CMK (cell line): ENCODE measurements around the gene WDR53.
A peak's percentile ranks its signal among the peaks of the same experiment; 100 is the strongest.
"Not testable (repeated sequence)": the region's sequence is repeated elsewhere in the genome, so short reads cannot be mapped to it uniquely, and the experiment has no call there.

ENCODE experiments used
- DNase-seq: peaks from one replicate; pipeline ENCODE4 v3.0.0-alpha.2; 2010; ENCODE audit warnings: low read depth

The WDR53 gene

DNA sequence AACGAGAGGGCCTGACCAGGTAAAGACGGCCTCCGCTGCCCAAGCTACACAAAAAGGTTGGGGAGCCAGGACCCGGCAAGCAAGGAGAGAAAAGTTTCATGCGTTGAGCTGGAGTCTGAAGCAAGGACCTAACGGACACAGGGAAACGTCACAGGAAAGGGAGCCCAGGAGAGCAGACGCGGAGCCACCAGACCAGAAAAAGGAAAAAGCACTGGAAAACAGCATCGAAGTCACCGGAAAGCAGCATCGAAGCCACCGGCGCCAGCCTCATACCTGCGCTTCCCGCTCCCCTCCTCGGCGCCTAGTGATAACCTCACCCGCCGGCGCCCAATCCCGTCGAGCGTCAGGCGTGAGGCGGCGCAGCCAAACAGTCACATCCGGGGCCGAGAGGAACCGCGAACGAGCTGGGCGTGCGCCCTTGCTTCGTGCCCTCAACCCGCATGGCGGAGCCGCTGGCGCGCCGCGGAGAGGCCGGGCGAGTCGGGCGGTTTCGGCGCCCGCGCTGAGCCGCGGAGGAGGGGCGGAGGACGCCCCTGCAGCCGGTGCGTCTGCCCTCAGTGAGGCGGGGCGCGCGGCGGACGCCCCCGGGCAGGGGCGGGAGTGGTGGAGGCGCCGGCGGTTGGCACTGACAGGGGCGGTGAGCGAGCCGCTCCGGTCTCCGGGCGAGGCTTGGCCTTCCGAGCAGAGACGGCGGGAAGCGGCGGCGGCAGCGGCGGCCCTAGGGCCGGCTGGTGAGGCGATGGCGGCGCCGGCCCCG lies at the start of gene WDR53, which contains the start of gene FBXO45:
Gene WDR53, minus strand, starts transcription at position 309 of the 757 bp plus-strand sequence. CDS start 7,079 bp downstream, outside the sequence.
Gene FBXO45, plus strand, starts transcription at position 415 of the 757 bp plus-strand sequence. Its CDS starts 325 bp downstream, at position 740.
- DNase-seq = peak; percentile 76

DNA sequence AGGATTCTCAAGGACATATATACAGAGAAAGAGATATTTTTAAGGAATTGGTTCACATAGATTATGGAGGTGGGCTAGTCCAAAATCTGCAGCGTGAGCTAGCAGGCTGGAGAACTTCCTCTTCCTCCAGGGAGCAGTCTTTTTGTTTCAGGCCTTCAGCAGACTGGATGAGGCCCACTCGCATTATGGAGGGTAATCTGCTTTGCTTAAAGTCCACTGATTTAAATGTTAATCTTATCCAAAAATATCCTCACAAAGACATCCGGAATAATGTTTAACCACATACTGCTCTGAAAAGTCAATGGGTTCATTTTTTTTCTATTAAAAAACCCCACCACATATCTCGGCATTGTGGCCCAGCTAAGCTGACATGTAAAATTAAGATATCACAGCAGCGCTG lies 48.9 kb upstream of the WDR53 start:
- DNase-seq = peak; percentile 74

DNA sequence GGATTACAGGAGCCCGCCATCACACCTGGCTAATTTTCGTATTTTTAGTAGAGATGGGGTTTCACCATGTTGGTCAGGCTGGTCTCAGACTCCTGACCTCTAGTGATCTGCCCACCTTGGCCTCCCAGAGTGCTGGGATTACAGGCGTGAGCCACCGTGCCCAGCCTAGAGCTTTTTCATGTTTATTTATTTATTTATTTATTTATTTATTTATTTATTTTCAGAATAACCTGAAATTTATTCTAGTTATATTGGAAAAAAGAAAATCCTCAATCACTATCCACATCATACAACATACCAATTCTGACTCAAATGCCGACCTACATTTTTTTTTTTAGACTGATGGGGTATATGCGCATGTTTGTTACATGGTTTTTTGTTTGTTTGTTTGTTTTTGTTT lies 46.9 kb upstream of the WDR53 start:
- not testable (repeated sequence) for DNase-seq

DNA sequence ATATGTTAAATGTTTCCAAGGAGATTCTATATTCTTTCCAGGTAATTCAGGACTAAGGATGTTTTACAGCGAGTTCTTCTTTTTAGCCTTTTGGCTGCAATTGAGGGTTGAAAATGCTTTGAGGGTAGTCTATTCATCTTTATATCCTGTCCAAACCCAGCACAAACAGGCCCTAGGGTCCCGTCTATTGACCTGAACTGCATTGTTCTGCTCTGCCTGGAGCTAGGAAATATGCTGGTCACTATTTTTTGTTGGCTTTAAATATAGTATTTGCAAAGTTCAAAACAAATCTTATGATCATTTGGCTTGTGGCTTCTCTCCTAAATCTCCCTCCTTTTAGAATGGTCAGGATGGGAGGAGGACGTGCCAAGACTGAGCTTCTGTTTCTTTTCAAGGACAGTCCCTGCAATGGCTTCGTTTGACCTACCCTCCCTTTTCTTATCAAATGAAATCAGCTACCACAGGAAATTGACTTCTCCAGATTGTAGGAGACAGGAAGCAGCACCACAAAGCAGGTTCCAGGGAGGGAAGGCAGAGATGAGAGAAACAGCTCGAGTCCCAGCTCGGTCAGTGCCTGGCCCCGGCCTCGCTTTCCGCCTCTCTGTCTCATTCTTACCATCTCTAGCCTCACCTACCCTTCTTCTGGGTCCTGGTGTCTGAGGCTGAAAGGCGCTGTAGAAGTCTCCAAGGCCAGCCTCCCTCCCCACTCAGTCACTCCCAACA lies 43.6 kb upstream of the WDR53 start:
- DNase-seq = no peak

DNA sequence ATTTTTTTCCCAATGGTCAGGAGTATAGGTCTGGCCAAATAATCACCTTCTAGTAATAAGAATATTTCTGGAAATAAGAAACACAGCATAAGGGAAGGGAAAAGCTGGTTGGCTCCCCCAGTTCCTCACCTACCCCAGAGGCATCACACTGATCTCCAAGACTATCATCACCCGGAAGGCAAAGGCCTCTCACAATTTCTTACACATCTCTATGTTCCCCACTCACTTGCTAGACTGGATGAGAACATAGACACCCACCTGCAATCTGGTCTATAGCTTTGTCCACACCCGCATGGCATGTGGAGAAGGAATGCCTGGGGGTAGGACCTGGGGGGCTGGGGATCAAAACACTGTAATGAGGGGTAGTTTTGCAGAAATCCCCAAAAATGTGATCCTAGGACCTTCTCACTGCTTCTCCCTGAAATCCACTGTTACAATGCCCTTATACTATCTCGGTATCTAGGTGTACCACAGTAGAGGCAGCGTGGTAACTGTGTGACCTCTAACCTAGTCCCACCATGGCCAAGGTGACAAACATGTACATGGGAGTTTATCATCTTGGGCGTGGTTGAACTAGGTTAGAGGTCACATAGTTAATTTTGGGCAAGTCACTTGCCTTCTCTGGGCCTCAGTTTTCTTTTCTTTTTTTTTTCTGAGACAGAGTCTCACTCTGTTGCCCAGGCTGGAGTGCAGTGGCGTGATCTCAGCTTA lies 41.6 kb upstream of the WDR53 start:
- DNase-seq = no peak

DNA sequence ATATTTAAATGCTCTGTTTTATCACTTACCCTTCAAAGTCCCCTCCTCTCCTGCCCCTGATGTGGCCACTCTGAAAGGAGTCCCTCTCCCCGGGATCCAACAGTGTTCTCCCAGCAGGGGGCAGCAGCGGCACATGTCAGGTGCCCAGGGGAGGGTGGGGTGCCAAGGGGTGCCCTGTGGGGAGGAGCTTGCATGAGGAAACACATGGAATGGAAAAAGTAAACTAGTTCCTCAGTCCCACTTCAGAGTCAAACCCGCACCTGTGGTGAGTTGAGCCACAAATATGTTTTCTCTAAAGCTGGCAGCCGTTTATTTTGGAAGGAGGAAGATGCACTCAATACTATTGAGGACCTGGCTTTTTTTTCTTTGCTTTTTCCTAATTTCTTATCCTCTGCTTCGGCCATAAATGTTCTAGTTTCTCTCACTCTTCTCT lies 41.0 kb upstream of the WDR53 start:
- peak; percentile 84 for DNase-seq

DNA sequence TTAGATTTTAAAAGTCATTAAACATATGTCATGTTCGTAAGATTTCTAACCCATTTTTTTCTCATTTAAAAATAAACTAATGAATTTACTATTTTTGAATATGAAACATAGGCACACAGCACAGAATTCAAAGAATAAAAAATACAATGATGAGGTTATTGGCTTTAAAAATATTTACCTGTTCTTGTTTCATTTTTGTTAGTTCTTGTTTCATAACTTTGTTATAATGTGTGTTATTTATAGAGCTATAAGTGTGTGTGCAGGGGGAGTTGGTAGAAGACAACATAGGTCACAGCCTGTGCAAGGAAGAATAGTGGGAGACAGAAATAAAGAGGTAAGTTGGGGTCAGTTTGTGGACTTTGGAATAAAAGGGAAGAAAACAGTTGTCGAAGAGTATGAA lies 40.3 kb upstream of the WDR53 start:
- DNase-seq = no peak

DNA sequence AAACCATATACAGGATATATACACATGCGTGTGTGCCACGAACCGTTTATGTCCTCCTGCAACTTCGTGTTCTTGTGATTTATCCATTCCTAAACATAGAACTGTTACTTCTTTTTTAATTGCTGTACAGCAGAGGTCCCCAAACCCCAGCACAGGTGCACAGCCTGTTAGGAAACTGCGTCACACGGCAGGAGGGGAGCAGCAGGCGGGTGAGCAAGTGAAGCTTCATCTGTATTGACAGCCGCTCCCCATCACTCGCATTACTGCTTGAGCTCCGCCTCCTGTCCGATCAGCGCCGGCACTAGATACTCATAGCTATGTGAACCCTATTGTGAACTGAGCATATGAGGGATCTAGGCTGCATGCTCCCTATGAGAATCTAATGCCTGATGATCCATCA lies 36.2 kb upstream of the WDR53 start:
- DNase-seq = no peak

DNA sequence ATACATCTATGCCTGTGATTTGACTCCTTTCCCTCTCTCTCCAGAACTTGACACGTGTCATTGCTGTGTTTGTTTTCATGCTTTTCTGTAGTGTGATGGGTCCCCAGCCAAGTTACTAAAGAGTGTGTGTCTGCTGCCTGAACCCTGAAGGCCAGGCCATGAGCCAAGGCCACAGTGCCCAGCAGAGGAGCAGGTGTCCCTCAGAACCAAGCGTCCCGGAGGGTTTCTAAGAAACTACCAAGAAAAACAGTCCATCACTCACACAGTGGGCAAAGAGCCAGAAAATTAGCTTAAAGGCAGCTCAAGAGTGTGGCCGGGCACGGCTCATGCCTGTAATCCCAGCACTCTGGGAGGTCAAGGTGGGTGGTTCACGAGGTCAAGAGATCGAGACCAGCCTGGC lies 35.3 kb upstream of the WDR53 start:
- DNase-seq = no peak

DNA sequence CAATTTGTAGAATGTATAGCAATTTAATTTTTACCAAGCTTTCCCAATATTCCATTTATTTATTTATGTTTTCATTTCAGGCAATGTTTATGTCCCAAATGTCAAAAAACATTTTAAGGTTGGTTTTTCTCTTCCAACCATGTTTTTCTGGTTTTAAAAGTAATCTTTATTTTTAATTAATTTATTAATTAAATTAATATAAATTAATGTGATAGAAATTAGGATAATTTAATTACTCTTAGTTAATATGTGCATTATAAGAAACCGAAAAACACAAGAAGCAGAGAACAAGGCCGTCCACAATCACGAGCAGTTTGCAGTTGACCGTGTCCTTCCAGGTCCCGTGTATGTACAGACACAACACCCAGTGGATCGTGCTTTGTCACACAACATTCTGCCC lies 34.3 kb upstream of the WDR53 start:
- DNase-seq = no peak

DNA sequence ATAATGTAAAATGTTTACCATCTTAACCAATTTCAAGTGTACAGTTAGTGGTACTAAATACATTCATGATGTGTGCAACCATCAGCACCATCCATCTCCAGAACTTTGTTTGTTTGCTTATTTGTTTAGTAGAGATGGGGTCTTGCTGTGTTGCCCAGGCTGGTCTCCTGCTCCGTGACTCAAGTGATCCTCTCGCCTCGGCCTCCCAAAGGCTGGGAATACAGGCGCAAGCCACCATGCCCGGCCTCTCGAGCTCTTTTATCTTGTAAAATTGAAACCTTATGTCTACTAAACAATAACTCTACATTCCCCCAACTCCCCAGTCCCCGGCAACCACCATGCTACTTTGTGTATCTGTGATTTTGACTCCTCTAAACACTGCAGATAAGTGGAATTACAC lies 32.0 kb upstream of the WDR53 start:
- DNase-seq = no peak

DNA sequence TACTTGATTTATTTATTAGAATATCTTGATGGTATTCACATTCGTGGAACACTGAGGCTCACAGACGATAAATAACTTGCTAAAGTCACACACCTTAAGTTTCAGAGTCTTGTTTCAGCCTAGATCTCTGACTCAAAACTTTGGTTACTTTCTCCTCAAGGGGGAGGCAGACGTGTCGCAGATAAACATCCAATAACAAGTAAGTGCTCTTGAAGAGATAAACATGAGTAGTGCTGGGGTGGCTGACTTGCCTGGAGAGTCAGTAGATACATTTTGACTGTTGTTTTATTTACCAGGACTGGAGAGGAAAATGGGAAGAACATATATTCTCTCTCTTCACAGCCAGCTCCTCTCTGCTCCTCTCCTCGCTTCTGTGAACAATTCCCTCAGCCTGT lies 31.4 kb upstream of the WDR53 start:
- no peak for DNase-seq

DNA sequence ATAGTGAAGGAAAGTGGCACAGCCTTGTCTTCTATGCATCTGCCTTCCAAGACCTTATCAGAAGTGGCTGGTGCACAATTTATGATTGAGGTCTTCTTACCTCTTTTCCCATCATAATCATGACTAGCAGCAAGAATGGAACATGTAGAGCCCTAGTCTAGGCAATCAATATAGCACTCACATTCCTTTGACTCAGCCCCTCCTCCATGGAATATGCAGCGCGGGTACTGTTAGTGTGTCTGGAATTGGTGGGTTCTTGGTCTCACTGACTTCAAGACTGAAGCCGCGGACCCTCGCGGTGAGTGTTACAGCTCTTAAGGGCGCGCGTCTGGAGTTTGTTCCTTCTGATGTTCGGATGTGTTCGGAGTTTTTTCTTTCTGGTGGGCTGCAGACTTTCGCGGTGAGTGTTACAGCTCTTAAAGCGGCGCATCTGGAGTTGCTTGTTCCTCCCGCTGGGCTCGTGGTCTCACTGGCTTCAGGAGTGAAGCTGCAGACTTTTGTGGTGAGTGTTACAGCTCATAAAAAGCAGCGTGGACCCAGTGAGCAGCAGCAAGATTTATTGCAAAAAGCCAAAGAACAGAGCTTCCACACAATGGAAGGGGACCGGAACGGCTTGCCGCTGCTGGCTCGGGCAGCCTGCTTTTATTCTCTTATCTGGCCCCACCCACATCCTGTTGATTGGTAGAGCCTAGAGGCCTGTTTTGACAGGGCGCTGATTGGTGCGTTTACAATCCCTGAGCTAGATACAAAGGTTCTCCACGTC lies 29.8 kb upstream of the WDR53 start:
- DNase-seq = not testable (repeated sequence)

DNA sequence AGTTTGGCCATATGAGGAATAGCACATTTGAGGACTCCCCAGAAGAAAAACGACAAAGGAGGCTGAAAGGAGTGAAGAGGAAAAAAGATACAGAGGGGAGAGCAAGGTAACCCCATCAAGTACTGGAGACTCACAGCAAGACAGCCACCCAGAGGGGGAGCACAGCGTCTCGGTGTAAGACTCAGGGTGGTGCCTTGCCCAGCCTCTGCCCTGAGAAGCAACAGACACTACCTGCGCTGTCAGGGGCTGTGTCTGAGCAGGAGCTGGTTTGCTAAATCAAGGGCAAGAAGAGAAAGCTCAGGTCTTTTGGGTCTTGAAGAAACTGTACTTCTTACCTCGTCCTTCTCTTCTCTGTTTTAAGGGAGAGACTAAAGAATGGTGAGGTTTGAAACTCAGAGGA lies 28.0 kb upstream of the WDR53 start:
- no peak for DNase-seq

DNA sequence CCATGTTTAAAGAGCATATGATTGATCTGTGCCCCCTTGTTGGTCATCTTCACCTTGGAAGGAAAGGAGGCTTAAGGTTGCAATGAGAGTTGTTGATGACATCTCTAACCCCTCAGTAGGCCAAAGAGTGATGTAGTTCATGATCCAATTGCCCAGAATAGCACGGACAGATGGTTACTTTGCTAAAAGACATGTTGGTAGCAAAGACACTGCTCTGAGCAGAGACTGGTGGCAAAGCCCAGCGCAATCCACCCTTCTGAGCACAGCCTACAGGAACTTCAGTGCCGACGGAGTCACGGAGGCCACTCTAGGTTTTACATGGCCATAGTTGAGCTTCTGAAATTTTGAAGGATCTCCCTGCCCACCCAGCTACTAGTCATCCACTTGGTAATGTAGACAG lies 21.9 kb upstream of the WDR53 start:
- DNase-seq = no peak

DNA sequence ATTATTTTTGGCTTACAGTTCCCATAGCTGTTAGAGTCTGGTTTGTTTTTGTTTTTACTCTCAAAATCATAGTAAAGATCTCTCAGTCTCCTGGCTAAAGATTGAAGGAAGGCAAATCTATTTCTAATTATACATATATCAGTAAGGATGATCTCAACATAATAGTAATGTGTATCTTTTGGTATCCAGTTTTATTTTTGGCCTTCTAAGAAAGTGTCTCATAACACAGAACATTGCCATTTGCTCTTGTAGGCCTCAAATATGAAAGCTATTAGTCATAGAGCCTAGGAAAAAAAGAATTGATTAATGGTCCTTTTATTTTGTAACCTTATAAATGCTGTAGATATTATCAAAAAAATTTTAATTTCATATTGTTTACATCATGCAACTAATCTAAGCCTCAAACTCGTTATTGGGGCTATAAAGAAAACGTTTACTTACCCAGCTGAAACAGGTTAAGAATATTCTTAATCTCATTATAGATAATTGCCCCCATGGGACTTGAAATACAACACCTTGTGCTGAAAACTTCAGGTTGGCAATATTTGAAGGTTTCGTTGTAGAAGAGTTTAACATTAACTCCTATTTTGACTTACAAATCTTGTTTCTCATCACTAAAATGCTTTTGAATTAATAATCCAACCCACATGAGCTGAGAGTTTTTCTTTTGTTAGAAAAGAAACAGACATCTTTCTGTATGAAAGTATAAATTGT lies 16.8 kb upstream of the WDR53 start:
- DNase-seq = no peak

DNA sequence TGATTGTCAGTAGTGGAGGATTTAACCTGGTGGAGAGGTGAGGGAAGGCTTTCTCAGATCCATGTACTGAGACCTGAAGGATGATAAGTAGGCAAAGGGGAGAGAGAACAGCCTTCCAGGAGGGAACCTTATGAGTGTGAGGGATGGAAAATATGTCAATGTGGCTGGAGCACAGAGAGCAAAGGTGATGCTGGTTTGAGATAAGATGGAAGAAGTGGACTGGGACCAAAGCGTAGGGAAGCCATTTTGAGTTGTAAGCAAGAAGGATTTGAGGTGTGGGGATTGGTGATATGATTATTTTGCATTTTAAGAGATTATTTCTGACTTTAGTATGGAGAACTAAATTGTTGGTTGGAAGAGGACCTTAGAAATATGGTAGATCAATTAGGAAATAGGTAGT lies 4.0 kb upstream of the WDR53 start:
- DNase-seq = no peak

DNA sequence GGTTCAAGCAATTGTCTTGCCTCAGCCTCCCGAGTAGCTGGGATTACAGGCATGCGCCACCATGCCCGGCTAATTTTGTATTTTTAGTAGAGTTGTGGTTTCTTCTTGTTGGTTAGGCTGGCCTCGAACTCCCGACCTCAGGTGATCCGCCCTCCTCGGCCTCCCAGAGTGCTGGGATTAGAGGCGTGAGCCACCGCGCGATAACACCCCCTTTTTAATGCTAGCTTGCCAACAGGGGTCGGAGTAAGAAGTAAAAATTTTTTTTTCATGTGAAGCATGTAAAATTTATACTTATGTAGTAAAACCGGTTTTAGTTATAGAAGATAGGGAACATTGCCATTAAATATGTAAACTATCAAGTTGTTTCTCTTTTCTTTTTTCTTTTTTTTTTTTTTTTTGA lies 2.0 kb upstream of the WDR53 start:
- not testable (repeated sequence) for DNase-seq

DNA sequence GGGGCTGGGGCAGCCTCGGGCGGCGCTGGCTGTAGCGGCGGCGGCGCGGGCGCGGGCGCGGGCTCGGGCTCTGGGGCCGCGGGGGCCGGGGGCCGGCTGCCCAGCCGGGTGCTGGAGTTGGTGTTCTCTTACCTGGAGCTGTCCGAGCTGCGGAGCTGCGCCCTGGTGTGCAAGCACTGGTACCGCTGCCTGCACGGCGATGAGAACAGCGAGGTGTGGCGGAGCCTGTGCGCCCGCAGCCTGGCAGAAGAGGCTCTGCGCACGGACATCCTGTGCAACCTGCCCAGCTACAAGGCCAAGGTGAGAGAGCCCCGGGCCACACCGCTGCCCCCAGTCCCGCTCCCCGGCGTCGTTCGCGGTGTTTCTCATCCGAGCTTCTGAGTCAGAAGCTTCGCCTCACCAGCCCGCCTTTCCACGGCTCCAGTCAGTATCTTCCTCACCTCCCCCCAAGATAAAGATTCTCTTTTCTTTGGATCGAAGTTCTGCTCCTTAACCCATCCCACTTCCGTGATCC lies 706 bp upstream of the WDR53 start:
- DNase-seq = no peak

DNA sequence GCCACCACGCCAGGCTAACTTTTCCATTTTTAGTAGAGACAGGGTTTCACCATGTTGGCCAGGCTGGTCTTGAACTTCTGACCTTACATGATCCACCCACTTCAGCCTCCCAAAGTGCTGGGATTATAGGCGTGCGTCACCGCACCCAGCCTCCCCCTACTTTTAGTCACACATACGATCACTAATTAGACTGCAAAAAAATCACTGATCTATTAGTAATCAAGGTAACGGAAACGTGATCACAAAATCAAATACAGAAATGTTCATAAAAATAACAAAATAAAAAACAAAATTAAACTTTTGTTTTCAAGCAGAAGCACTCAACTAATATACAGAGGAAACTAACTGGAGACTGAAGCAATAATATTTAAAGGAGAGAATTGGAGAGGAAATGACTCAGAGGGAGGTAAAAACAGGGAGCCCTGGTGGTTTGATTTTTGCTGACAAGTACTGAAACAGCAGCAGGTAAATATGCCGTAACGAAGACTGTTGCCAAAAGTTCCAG lies 4.6 kb downstream of the WDR53 start:
- DNase-seq = no peak

DNA sequence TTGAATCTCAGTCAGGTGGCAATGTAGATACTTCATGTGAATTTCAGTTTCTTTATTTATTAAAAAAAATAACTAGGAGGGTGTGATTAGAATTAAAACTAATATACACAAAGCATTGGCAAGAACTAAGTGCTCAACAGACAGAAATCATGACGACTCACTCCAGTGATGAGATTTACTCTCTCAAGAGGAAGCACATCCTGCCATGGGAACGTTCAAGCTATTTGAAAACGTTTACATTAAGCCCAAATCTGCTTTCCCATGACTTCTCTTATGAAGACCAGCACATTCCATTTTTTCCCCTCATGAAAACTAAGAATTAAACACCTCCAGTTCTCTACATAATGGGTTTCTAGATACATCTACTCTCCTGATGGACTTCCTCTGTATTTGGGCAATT lies 8.5 kb downstream of the WDR53 start:
- no peak for DNase-seq
